Panc1 (cell line): Measurements from ENCODE around the gene CFAP20DC. TPM values are rescaled to one million over a fixed set of nuclear protein-coding genes. Genes with fewer than 3 reads are reported as not detected.

ENCODE experiments used
- ATAC-seq: fragments of 200-7000 bp; cut with Tn5 transposase; 2 replicates; pipeline ENCODE4 v1.9.1; 2020; ENCODE audit warnings: mild to moderate bottlenecking, moderate library complexity
- BruUV-seq: library from RNA; stranded (reverse); fragments of 400-500 nt; replicated peaks from 2 replicates; lab custom pipeline; 2021; lab: Mats Ljungman, UMichigan
- CTCF ChIA-PET: fragments of 300-600 bp; sonication (Branson Sonifier 250); formaldehyde crosslinking; loops from one replicate; lab custom pipeline; 2022; ENCODE audit warnings: antibody characterized with exemption; lab: Charles Lee
- POLR2A ChIA-PET: fragments of 300-600 bp; sonication (Branson Sonifier 250); formaldehyde crosslinking; loops from one replicate; lab custom pipeline; 2022; ENCODE audit warnings: antibody characterized with exemption; lab: Charles Lee
- DNase-seq: peaks from one replicate; pipeline ENCODE4 v3.0.0-alpha.2; 2010; ENCODE audit warnings: low read depth, low spot score
- H3K27ac ChIP-seq: 2 replicates; pipeline ENCODE4 v1.5.1; 2011; ENCODE audit warnings: mild to moderate bottlenecking, low read length, inconsistent platforms
- H3K27me3 ChIP-seq: fragments of 200-500 bp; sonication (Bioruptor generic); 2 replicates; pipeline ENCODE4 v1.6.0; 2014; ENCODE audit warnings: low read length, inconsistent platforms; ENCODE audit not compliant: control insufficient read depth, insufficient read depth
- H3K36me3 ChIP-seq: fragments of 200-500 bp; sonication (Bioruptor generic); 2 replicates; pipeline ENCODE4 v1.5.1; 2014; ENCODE audit warnings: inconsistent platforms, mild to moderate bottlenecking, low read length, moderate library complexity; ENCODE audit not compliant: control insufficient read depth, insufficient read depth
- H3K4me1 ChIP-seq: 2 replicates; pipeline ENCODE4 v1.5.1; 2011; ENCODE audit warnings: inconsistent platforms, mild to moderate bottlenecking, low read length, moderate library complexity; ENCODE audit not compliant: control insufficient read depth, insufficient read depth
- H3K4me3 ChIP-seq, 2 experiments: 2 replicates each; pipeline ENCODE4 v1.5.1; 2011 to 2012; ENCODE audit warnings: low read depth in 2 of 2, low read length in 2 of 2, mild to moderate bottlenecking in 2 of 2, inconsistent platforms in 1 of 2, moderate library complexity in 1 of 2
- H3K9me3 ChIP-seq: fragments of 200-500 bp; sonication (Bioruptor generic); 2 replicates; pipeline ENCODE4 v1.5.1; 2014; ENCODE audit warnings: low read depth, mild to moderate bottlenecking, inconsistent platforms, low read length, moderate library complexity; ENCODE audit not compliant: control insufficient read depth, insufficient read depth
- POLR2AphosphoS5 ChIP-seq: IDR thresholded peaks from 2 replicates; pipeline ENCODE4 v1.6.1; 2012; ENCODE audit warnings: mild to moderate bottlenecking, low read depth, low read length, moderate library complexity
- SIN3A ChIP-seq: IDR thresholded peaks from 2 replicates; pipeline ENCODE4 v1.6.1; 2012; ENCODE audit warnings: low read depth, mild to moderate bottlenecking, low read length, moderate library complexity, borderline replicate concordance; ENCODE audit not compliant: insufficient read depth
- TCF7L2 ChIP-seq: IDR thresholded peaks from 2 replicates; pipeline ENCODE4 v1.6.1; 2011; ENCODE audit warnings: mild to moderate bottlenecking, low read depth, low read length, inconsistent platforms
- in situ Hi-C: cut with HindIII; loops from 2 replicates; pipeline ENCODE4 v1.10.0; 2016; ENCODE audit warnings: low sequenced_read_pairs, low pct_unique_long_range_greater_than_20kb
- intact Hi-C: fragments of 100-400 bp; cut with micrococcal nuclease; formaldehyde crosslinking; loops from one replicate; pipeline ENCODE4 v1.10.0; 2022; ENCODE audit not compliant: unreplicated experiment
- total RNA-seq: library from RNA; stranded (reverse); gene quantifications from one replicate; pipeline ENCODE4 v1.2.1, GENCODE V29; 2021; ENCODE audit not compliant: unreplicated experiment
- TF ChIP-seq, protein P1 (sequence below), 2 experiments: IDR thresholded peaks; 2 replicates each; pipeline ENCODE4 v1.6.1; 2011 to 2012; ENCODE audit warnings: low read depth in 2 of 2, control low read depth in 1 of 2, low read length in 1 of 2, mild to moderate bottlenecking in 1 of 2, moderate library complexity in 1 of 2; ENCODE audit not compliant: insufficient read depth in 1 of 2
- TF ChIP-seq, protein P2 (sequence below): fragments of 450-650 bp; IDR thresholded peaks from 2 replicates; pipeline ENCODE4 v1.5.1; 2017; ENCODE audit warnings: mild to moderate bottlenecking

Gene CFAP20DC
- total RNA-seq, 1 experiment from 2014 or later: 4.0 TPM

GRCh38 chr3:58963928-58964503, 85.8 kb downstream of the CFAP20DC start:
- ATAC-seq: no peak
- no TSS peak for BruUV-seq
- no peaks in the 10 kb centered on the region for H3K4me1 ChIP-seq
- TF ChIP-seq SIN3A (no peak), TCF7L2 (no peak), POLR2AphosphoS5 (no peak)
- TF ChIP-seq, protein P1, sequence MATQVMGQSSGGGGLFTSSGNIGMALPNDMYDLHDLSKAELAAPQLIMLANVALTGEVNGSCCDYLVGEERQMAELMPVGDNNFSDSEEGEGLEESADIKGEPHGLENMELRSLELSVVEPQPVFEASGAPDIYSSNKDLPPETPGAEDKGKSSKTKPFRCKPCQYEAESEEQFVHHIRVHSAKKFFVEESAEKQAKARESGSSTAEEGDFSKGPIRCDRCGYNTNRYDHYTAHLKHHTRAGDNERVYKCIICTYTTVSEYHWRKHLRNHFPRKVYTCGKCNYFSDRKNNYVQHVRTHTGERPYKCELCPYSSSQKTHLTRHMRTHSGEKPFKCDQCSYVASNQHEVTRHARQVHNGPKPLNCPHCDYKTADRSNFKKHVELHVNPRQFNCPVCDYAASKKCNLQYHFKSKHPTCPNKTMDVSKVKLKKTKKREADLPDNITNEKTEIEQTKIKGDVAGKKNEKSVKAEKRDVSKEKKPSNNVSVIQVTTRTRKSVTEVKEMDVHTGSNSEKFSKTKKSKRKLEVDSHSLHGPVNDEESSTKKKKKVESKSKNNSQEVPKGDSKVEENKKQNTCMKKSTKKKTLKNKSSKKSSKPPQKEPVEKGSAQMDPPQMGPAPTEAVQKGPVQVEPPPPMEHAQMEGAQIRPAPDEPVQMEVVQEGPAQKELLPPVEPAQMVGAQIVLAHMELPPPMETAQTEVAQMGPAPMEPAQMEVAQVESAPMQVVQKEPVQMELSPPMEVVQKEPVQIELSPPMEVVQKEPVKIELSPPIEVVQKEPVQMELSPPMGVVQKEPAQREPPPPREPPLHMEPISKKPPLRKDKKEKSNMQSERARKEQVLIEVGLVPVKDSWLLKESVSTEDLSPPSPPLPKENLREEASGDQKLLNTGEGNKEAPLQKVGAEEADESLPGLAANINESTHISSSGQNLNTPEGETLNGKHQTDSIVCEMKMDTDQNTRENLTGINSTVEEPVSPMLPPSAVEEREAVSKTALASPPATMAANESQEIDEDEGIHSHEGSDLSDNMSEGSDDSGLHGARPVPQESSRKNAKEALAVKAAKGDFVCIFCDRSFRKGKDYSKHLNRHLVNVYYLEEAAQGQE (IDR thresholded peaks at IDR 0.05; ENCODE audit: insufficient read depth in 1 of 2, low read depth in 2 of 2, low read length in 1 of 2): no peak
- TF ChIP-seq, protein P2, sequence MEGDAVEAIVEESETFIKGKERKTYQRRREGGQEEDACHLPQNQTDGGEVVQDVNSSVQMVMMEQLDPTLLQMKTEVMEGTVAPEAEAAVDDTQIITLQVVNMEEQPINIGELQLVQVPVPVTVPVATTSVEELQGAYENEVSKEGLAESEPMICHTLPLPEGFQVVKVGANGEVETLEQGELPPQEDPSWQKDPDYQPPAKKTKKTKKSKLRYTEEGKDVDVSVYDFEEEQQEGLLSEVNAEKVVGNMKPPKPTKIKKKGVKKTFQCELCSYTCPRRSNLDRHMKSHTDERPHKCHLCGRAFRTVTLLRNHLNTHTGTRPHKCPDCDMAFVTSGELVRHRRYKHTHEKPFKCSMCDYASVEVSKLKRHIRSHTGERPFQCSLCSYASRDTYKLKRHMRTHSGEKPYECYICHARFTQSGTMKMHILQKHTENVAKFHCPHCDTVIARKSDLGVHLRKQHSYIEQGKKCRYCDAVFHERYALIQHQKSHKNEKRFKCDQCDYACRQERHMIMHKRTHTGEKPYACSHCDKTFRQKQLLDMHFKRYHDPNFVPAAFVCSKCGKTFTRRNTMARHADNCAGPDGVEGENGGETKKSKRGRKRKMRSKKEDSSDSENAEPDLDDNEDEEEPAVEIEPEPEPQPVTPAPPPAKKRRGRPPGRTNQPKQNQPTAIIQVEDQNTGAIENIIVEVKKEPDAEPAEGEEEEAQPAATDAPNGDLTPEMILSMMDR: no peak
- intact Hi-C loops (no loop called here), in situ Hi-C loops (no loop called here)
- no peaks in the 10 kb centered on the region for H3K27me3 ChIP-seq
- POLR2A ChIA-PET: no interaction called here
- DNase-seq: no peak
- H3K4me3 ChIP-seq: no peak overlapping the region
- H3K36me3 ChIP-seq: no peaks in the 10 kb centered on the region
- CTCF ChIA-PET: no interaction called here
- H3K9me3 ChIP-seq: no peaks in the 10 kb centered on the region
- H3K27ac ChIP-seq: no peak overlapping the region

- no peak overlapping the region for H3K4me3 ChIP-seq
- intact Hi-C loops (no loop called here), in situ Hi-C loops (no loop called here)
- ATAC-seq (no peak), DNase-seq (no peak)
- no peak overlapping the region for H3K27ac ChIP-seq
- TF ChIP-seq, protein P1 (IDR thresholded peaks at IDR 0.05; ENCODE audit: insufficient read depth in 1 of 2, low read depth in 2 of 2, low read length in 1 of 2): no peak
- TF ChIP-seq TCF7L2 (no peak), SIN3A (no peak), POLR2AphosphoS5 (no peak)
- H3K9me3 ChIP-seq: no peaks in the 10 kb centered on the region
- no peaks in the 10 kb centered on the region for H3K27me3 ChIP-seq
- BruUV-seq: no TSS peak
- H3K36me3 ChIP-seq: no peaks in the 10 kb centered on the region
- H3K4me1 ChIP-seq: no peaks in the 10 kb centered on the region
- ChIA-PET CTCF (no interaction called here), POLR2A (no interaction called here)
Measured at GRCh38 chr3:58962816-58963215, 87.0 kb downstream of the CFAP20DC start.
